ENCODE measurements around the gene JPT1.

GRCh38 chr17:75108193-75108592, 46.1 kb downstream of the JPT1 start:
- TF ChIP-seq CTCF (IDR thresholded peaks at IDR 0.05; ENCODE audit: low read length) (no peak), EZH2 (optimal IDR thresholded peaks at IDR 0.05; ENCODE audit: low read depth, low read length) (no peak)
